Fibroblast of the aortic adventitia (primary cell): ENCODE measurements around the gene BAHD1. TPM values are rescaled to one million over a fixed set of nuclear protein-coding genes. Genes with fewer than 3 reads are reported as not detected.
A peak's percentile ranks its signal among the peaks of the same experiment; 100 is the strongest.
"Not testable (repeated sequence)": the region's sequence is repeated elsewhere in the genome, so short reads cannot be mapped to it uniquely, and the experiment has no call there.

Source experiments
- DNase-seq: peaks from one replicate; pipeline ENCODE4 v3.0.0-alpha.2; 2010; ENCODE audit warnings: low read depth
- H3K4me3 ChIP-seq: 2 replicates; pipeline ENCODE4 v1.5.1; 2011; ENCODE audit warnings: low read depth, mild to moderate bottlenecking, control low read depth, low read length, moderate library complexity
- total RNA-seq: library from RNA; depleted of rRNA; stranded (reverse); fragments of >200 nt; gene quantifications from 2 replicates; pipeline ENCODE4 v1.2.3, GENCODE V29; 2012; ENCODE audit warnings: low replicate concordance
- TF ChIP-seq, protein P1 (sequence below): IDR thresholded peaks from 2 replicates; pipeline ENCODE4 v1.5.1; 2011; ENCODE audit warnings: mild to moderate bottlenecking, low read length, control low read depth, inconsistent platforms; ENCODE audit not compliant: insufficient read depth

The BAHD1 gene
- total RNA-seq, 1 donor: 9.0 TPM

DNA sequence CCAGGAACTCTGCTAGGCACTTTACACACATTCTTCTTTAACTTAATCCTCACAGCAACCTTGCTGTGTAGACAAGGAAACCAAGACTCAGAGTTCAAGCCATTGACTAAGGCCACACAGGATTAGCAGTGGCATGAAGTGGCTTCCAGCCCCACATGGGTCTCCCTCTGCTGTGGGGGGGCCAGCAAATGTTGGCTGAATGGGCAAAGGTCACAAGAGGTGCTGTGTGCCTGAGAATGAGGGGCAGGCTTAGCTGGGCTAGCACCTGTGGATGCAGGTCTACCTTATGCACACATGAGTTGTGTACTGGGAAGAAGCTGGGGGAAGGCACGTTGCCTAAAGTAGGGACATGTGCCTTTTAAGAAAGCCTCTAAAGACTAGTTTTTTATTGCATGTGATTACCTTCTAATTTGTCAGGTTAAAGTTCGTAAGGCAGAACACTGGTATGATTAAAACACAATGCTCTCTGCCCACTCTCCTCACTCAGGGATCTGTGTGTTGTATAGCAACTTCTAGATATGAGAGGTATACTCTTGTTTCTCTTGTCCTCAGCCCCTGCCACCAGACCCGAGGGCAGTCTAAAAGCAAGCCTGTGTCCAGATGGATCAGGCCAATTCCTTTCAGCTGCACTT is 10.9 kb downstream of the BAHD1 start:
- no peak overlapping the region for H3K4me3 ChIP-seq
- TF ChIP-seq, protein P1, sequence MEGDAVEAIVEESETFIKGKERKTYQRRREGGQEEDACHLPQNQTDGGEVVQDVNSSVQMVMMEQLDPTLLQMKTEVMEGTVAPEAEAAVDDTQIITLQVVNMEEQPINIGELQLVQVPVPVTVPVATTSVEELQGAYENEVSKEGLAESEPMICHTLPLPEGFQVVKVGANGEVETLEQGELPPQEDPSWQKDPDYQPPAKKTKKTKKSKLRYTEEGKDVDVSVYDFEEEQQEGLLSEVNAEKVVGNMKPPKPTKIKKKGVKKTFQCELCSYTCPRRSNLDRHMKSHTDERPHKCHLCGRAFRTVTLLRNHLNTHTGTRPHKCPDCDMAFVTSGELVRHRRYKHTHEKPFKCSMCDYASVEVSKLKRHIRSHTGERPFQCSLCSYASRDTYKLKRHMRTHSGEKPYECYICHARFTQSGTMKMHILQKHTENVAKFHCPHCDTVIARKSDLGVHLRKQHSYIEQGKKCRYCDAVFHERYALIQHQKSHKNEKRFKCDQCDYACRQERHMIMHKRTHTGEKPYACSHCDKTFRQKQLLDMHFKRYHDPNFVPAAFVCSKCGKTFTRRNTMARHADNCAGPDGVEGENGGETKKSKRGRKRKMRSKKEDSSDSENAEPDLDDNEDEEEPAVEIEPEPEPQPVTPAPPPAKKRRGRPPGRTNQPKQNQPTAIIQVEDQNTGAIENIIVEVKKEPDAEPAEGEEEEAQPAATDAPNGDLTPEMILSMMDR: no peak
- no peak for DNase-seq

DNA sequence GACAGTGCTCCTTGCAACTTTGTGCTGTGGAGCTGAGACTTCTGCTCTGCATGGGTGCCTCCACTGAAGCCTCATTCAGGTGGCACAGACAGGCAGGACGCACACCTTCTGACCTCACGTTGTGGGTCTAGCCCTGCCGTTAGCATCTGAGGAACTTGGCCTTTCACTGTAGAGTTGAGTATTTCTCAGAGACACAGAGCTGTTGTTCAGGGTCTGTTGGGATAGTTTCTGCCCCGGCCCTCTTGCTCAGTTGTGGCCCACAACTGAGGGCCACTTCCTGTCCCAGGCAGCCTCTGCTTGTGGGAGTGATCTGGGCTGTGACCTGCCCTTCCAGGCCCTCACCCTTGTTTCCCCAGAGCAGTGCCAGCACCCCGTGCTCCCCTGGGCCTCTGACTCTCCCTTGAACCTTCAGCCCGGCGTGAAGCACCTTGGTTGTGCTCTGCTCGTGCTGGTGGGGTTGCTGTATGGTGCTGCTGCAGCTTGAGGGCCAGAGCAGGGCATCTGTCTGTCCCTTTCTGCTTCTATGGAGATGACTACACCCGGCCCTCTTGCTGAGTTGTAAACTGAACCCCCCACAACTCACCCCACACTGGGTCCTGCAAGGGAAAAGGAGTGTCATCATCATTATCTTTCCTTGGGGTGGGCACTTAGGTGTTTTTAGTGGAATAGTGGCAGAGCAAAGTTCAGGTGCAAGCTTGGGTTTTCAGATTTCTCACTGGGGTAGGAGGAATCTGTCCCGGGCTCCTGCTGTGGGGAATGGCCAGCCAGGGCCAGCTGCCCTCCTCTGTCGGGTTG is 11.7 kb downstream of the BAHD1 start:
- DNase-seq: no peak
- TF ChIP-seq, protein P1: no peak
- H3K4me3 ChIP-seq: no peak overlapping the region

DNA sequence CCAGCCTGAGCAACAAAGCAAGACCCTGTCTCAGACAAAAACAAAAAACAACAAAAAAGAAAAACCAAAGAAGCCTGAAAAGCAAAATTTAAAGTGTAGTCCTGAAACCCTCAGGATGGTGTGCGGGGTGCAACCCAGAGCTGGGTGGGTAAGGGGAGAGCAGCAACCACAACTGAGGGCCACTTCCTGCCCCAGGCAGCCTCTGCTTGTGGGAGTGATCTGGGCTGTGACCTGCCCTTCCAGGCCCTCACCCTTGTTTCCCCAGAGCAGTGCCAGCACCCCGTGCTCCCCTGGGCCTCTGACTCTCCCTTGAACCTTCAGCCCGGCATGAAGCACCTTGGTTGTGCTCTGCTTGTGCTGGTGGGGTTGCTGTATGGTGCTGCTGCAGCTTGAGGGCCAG is 13.2 kb downstream of the BAHD1 start:
- H3K4me3 ChIP-seq, DNase-seq: not testable (repeated sequence)

DNA sequence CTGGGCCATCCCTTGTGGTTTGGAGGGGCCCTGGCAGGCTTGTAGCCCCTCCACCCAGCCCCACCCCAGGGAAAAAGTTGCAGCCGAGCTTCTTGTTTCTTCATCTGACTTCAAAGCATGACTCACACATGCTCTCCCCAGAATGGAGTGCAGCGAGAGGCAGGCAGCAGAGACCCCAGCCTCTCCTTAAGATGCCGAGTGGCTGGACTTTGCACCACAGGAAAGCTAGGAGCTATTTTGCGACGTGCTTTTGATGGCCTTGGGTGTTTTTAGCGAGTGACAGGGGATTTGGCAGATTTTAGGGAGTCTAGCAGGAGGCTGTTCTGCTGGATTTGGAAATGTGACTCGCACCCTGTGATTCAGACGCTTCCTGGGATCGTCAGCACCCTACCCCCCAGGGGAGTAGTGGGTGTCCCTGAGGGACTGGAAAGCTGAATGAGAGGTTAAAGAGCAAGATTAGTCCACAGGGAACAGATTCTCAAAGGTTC is 14.2 kb downstream of the BAHD1 start:
- no peak overlapping the region for H3K4me3 ChIP-seq
- peak; percentile 50 for DNase-seq
- TF ChIP-seq, protein P1: no peak

DNA sequence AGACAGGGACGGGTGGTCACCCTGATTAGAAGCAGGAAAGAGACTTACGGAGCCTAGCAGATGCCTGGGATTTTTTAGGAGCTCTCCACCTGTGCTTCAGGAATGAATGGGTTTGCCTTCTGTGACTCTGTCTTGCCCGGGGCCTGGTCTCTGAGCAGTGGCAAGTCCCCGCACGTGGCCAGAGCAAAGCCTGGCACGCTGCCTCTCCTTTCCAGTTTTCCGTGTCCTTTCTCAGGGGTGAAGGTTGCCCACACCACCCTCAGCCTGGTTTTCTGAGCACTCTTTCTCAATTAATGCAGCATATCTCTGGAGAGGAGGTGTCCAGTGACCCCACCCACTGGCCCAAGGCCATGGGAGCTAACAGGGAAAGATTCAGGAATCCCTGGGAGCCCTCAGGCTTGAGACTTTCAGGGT is 15.6 kb downstream of the BAHD1 start:
- DNase-seq: no peak
- TF ChIP-seq, protein P1: no peak
- H3K4me3 ChIP-seq: no peak overlapping the region

DNA sequence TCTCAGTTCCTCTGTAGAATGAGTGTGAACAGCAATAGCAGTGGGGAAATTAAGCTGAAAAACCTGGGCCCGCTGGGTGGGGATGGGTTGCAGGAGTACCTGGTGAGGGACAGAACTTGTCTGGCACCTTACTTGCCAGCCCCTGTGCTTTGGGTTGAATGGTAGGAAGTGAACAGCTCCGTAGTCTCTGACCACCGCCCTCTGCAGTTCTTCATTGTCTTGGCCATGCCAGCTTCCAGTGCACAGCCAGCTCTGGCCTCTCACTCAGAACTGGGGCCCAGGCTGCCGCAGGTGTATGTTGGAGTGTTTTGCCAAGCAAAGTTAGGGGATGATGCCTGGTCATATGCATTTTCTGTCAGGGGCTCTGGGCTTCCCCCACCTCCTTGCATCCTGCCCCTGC is 16.0 kb downstream of the BAHD1 start:
- no peak for DNase-seq
- TF ChIP-seq, protein P1: no peak
- H3K4me3 ChIP-seq: no peak overlapping the region

DNA sequence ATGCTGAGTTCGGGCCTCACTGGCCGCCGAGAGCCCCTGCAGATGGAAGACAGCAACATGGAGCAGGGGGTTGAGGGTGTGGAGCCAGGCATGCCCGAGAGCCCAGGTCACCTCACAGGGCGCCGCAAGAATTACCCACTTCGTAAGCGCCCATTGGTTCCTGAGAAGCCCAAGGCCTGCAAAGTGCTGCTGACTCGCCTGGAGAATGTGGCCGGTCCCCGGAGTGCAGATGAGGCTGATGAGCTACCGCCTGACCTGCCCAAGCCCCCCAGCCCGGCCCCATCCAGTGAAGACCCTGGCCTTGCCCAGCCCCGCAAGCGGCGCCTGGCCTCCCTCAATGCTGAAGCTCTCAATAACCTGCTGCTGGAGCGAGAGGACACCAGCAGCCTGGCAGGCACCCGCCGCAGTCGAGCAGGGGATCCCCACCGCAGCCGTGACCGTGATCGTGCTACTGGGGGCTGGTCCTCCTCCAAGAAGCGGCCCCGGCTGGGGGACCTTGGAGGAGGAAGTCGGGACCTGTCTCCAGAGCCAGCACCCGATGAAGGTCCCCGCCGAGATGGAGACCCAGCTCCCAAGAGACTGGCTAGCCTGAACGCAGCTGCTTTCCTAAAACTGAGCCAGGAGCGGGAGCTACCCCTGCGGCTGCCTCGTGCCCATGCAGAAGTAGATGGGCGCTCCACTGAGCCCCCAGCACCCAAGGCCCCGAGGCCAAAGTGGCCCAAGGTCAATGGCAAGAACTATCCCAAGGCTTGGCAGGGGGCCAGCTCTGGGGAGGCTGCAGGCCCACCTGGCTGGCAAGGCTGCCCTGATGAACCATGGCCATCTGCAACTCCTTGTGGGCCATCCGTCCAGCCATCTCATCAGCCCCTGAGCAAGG is 18.0 kb downstream of the BAHD1 start:
- no peak overlapping the region for H3K4me3 ChIP-seq
- TF ChIP-seq, protein P1: no peak
- no peak for DNase-seq
